G401.6 (cell line): ENCODE measurements around the gene KCNK13.
"Not testable (repeated sequence)": the region's sequence is repeated elsewhere in the genome, so short reads cannot be mapped to it uniquely, and the experiment has no call there.

ENCODE experiments used
- FAIRE-seq: peaks from 2 replicates; lab custom pipeline; 2012; peaks lifted over from hg19 to GRCh38; lab: Jason Lieb, UNC

Gene KCNK13

DNA sequence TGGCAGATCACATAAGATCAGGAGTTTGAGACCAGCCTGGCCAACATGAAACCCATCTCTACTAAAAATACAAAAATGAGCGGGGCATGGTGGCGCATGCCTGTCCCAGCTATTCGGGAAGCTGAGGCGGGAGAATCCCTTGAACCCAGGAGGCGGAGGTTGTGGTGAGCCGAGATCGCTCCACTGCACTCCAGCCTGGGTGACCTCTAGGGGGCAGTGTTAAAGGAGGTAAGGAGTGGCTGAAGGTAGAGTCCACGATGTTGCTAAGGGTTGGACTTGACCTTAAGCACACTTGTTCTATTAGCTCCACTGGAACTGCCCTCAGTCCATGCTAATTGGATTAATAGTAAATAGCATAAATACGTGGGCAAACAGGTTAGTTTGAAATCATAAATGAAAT is 132.1 kb downstream of the KCNK13 start:
- no peak for FAIRE-seq

DNA sequence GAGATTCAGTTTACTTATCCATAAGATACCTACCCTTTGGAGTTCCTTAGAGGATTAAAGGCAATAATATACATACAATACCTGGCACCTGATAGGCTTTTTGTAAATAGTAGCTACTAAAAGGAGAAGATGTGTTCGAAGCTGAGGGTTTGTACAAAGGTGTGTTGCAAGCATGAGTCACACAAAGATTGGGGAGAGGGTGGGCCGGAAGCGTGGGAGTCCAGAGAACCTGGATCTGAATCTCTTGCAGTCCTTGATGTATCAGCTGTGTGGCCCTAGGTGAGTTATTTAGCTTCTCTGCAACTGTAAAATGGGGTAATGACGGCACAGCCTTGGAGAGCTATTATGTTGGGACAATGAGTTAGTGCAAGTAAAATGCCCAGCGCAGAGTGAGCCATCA is 132.9 kb downstream of the KCNK13 start:
- no peak for FAIRE-seq

DNA sequence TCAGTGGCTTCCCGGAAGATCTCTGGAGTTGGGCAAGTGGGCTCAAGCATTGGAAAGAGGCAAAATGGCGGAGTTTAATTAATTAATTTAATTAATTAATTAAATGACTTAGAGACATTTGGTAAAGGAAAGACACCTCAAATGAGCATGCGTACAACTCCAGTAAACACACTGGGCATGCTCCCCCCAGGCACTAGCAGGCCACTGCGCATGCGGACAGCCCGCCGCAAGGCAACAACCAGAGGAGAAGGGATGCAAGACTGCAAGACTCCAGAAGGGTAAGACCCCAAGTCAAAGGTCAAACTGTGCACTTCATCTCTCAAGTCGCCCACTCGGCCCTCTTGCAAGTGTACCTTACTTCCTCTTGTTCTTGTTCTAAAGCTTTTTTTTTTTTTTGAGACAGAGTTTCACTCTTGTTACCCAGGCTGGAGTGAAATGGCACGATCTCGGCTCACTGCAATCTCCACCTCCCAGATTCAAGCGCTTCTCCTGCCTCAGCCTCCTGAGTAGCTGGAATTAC is 136.8 kb downstream of the KCNK13 start:
- no peak for FAIRE-seq

DNA sequence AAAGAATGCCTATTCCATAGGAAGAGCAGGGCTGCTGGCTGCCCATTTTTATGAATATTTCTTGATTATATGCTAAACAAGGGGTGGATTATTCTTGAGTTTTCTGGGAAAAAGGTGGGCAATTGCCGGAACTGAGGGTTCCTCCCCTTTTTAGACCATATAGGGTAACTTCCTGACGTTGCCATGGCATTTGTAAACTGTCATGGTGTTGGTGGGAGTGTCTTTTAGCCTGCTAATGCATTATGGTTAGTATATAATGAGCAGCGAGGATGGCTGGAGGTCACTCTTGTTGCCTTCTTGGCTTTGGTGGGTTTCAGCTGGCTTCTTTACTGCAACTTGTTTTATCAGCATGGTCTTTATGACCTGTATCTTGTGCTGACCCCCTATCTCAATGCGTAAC is 138.8 kb downstream of the KCNK13 start:
- not testable (repeated sequence) for FAIRE-seq

DNA sequence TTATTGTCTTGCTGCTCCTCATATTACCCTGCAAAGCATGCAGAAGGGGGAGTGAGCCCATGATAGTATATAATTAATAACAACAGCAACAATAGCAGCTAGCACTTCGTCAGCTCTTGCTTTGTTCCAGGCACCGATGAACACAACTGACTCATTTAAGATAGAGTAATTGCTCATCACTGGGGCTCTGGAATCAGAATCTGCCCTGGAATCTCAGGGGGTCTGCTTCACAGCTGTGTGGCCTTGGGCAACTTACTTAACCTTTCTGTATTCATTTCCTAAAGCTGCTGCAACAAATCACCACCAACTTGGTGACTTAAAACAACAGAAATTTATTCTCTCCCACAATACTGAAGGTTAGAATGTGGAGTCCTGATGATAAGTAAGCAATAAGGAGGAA is 139.6 kb downstream of the KCNK13 start:
- no peak for FAIRE-seq

DNA sequence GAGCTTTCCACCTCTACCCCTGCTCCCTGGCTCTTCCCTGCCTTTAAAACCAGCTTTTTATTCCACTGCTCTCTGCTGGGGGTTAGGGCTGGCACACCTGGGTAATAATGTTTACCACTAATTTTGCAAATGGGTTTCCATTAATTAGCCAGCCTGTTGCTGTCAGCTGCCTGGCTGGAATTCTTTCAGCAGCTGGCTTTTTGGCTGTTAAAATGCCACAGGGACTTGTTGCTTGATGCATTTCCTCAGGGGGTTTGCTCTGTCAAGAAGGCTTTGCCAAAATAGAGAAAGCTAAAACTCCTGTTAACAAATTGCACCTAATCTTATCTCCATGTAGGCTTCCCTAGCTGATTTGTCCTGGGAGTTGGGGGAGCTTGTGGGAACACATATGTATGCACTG is 142.7 kb downstream of the KCNK13 start:
- FAIRE-seq: no peak

DNA sequence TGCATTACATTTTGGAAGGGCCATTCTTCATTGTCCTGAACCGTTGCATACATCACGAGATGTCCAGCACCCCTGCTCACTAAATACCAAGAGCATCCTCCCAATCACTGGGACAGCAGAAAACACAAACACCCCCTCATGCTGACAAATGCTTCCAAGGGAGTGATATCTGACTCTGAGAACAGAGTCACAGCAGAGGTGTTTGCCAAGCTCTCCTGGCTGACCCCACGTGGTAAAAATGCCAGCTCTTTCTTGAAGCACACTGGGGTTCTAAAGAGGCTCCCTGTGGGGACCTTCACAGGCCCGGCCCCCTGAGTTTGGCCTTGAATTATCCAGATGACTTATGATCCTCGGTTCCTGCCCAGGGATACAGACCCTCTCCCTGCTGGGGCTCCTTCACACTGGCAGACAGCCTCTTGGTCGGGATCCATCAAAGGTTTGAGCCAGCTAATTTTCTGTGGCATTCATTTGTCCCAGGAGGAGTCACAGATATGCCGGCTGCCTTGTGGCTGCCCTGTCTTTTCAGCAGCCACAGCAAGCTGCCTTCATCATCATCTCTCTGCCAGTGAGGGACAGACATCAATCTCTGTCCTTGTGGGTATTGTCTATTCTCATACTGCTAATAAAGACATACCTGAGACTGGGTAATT is 151.4 kb downstream of the KCNK13 start:
- no peak for FAIRE-seq

DNA sequence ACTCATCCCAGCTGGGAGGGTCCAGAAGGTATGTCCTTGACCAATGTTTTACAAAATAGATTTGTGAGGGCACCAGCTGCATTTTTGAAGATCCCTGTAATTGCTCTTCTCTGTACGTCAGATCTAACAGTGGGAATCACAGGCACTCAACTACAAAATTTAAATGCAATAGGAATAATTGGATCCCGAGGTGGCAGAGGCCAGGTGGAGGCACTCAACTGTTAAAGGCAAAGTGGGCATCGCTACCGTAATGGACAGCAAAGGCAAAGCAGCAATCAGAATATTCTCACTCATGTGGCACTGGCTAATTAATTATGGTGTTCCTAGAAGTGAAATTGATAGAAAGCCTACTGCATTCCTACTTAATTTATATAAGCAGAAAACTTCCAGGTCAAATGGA is 166.7 kb downstream of the KCNK13 start:
- FAIRE-seq: no peak

DNA sequence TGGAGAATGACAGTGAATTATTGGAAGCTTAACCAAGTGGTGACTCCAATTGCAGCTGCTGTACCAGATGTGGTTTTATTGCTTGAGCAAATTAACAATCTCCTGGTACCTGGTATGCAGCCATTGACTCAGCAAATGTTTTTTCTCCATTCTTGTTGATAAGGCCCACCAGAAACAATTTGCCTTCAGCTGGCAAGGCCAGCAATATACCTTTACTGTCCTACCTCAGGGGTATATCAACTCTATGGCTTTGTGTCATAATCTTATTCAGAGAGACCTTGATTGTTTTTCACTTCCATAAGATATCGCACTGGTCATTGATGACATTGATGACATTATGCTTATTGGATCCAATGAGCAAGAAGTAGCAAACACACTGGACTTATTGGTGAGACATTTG is 168.1 kb downstream of the KCNK13 start:
- FAIRE-seq: not testable (repeated sequence)
